ENCODE measurements around the gene ZCCHC8. TPM values are rescaled to one million over a fixed set of nuclear protein-coding genes. Genes with fewer than 3 reads are reported as not detected.

ZCCHC8 gene
- polyA plus RNA-seq, 1 donor (not counting 4 experiments of a cell fraction or from before 2014, with no cell fraction given) = 14.0 TPM

GRCh38 chr12:122523280-122523679, 22.5 kb upstream of the ZCCHC8 start:
- Histone ChIP-seq H3K4me2 (ENCODE audit: control insufficient read depth, extremely low read depth, insufficient read depth, low read depth, low read length) (peak overlapping the region; percentile 76), H3K79me2 (ENCODE audit: control insufficient read depth, insufficient read depth, low read length) (peaks cover 90% of the 10 kb centered on the region), H3K4me1 (ENCODE audit: control insufficient read depth, extremely low read depth, insufficient read depth, low read length) (peaks cover 20% of the 10 kb centered on the region), H2AFZ (ENCODE audit: control insufficient read depth, low read length) (no peak overlapping the region), H3K27me3 (ENCODE audit: control insufficient read depth, extremely low read depth, insufficient read depth, low read length) (no peaks in the 10 kb centered on the region), H3K9me3 (ENCODE audit: control insufficient read depth, low read depth, low read length) (no peaks in the 10 kb centered on the region), H4K20me1 (ENCODE audit: control insufficient read depth, extremely low read depth, insufficient read depth, low read length) (peaks cover 33% of the 10 kb centered on the region), H3K36me3 (ENCODE audit: control insufficient read depth in 2 of 2, extremely low read depth in 1 of 2, insufficient read depth in 2 of 2, low read length in 2 of 2) (peaks cover 11 to 32% of the 10 kb centered on the region in 2 experiments), H3K4me3 (ENCODE audit: control insufficient read depth in 2 of 3, extremely low read depth in 1 of 3, insufficient read depth in 2 of 3, low read depth in 1 of 3, low read length in 3 of 3) (peak overlapping the region in 2 of 3 experiments; percentile 53 to 61), H3K9ac (ENCODE audit: control insufficient read depth, extremely low read depth, insufficient read depth, low read length) (peak overlapping the region; percentile 28), H3K9me1 (ENCODE audit: control insufficient read depth, extremely low read depth, insufficient read depth, low read length) (no peaks in the 10 kb centered on the region), H3K27ac (ENCODE audit: control insufficient read depth, insufficient read depth, low read length) (peak overlapping the region; percentile 7)
- FAIRE-seq (no peak), DNase-seq (ENCODE audit: low read depth, low spot score) (no peak)
- no peak for TF ChIP-seq CTCF (optimal IDR thresholded peaks at IDR 0.05 in 1 of 3, IDR thresholded peaks at IDR 0.05 in 1 of 3, conservative IDR thresholded peaks at IDR 0.05 in 1 of 3; ENCODE audit: extremely low read depth in 1 of 3, insufficient read depth in 2 of 3, low read length in 3 of 3)
- TF ChIP-seq EZH2 (IDR thresholded peaks at IDR 0.05; ENCODE audit: low read length) = no peak
- dilution Hi-C loops (cut with MboI; ENCODE audit: extremely low pct_ligation_motif_present, low sequenced_read_pairs) = no loop called here

- DNase-seq (ENCODE audit: low read depth, low spot score) (no peak), FAIRE-seq (no peak)
- H3K4me3 ChIP-seq (ENCODE audit: control insufficient read depth in 2 of 3, extremely low read depth in 1 of 3, insufficient read depth in 2 of 3, low read depth in 1 of 3, low read length in 3 of 3) = no peak overlapping the region
- H4K20me1 ChIP-seq (ENCODE audit: control insufficient read depth, extremely low read depth, insufficient read depth, low read length) = peaks cover 37% of the 10 kb centered on the region
- H2AFZ ChIP-seq (ENCODE audit: control insufficient read depth, low read length) = no peak overlapping the region
- H3K4me2 ChIP-seq (ENCODE audit: control insufficient read depth, extremely low read depth, insufficient read depth, low read depth, low read length) = no peak overlapping the region
- dilution Hi-C loops (cut with MboI; ENCODE audit: extremely low pct_ligation_motif_present, low sequenced_read_pairs) = no loop called here
- H3K9me3 ChIP-seq (ENCODE audit: control insufficient read depth, low read depth, low read length) = no peaks in the 10 kb centered on the region
- peaks cover 93% of the 10 kb centered on the region for H3K79me2 ChIP-seq (ENCODE audit: control insufficient read depth, insufficient read depth, low read length)
- no peaks in the 10 kb centered on the region for H3K27me3 ChIP-seq (ENCODE audit: control insufficient read depth, extremely low read depth, insufficient read depth, low read length)
- no peak overlapping the region for H3K27ac ChIP-seq (ENCODE audit: control insufficient read depth, insufficient read depth, low read length)
- peaks cover 20% of the 10 kb centered on the region for H3K4me1 ChIP-seq (ENCODE audit: control insufficient read depth, extremely low read depth, insufficient read depth, low read length)
- H3K9me1 ChIP-seq (ENCODE audit: control insufficient read depth, extremely low read depth, insufficient read depth, low read length) = no peaks in the 10 kb centered on the region
- H3K36me3 ChIP-seq (ENCODE audit: control insufficient read depth in 2 of 2, extremely low read depth in 1 of 2, insufficient read depth in 2 of 2, low read length in 2 of 2) = peaks cover 27 to 55% of the 10 kb centered on the region in 2 experiments
- no peak overlapping the region for H3K9ac ChIP-seq (ENCODE audit: control insufficient read depth, extremely low read depth, insufficient read depth, low read length)
- no peak for TF ChIP-seq CTCF (optimal IDR thresholded peaks at IDR 0.05 in 1 of 3, IDR thresholded peaks at IDR 0.05 in 1 of 3, conservative IDR thresholded peaks at IDR 0.05 in 1 of 3; ENCODE audit: extremely low read depth in 1 of 3, insufficient read depth in 2 of 3, low read length in 3 of 3)
- no peak for TF ChIP-seq EZH2 (IDR thresholded peaks at IDR 0.05; ENCODE audit: low read length)
Measured at GRCh38 chr12:122520676-122521075, 19.9 kb upstream of the ZCCHC8 start.
